Stimulated activated CD8-positive, alpha-beta memory T cell treated with anti-CD3 and anti-CD28 coated beads, Interleukin-15, amount 100 ng/mL, for 24 hours (primary cell): ENCODE data around the gene IFITM1.
"Not testable (repeated sequence)": the region's sequence is repeated elsewhere in the genome, so short reads cannot be mapped to it uniquely, and the experiment has no call there.

ENCODE experiments used
- DNase-seq: peaks from one replicate; pipeline ENCODE4 v3.0.0-alpha.2; 2020; ENCODE audit warnings: low read depth

The IFITM1 gene

GRCh38 chr11:293852-294661 lies 19.8 kb upstream of the IFITM1 start:
- DNase-seq: no peak

GRCh38 chr11:294780-295179 lies 19.1 kb upstream of the IFITM1 start:
- no peak for DNase-seq

- DNase-seq: no peak
Measured at GRCh38 chr11:295351-296170, 18.3 kb upstream of the IFITM1 start.

GRCh38 chr11:296171-297050 lies 17.4 kb upstream of the IFITM1 start:
- DNase-seq: no peak

- no peak for DNase-seq
Measured at GRCh38 chr11:297051-297585, 16.7 kb upstream of the IFITM1 start.

GRCh38 chr11:297586-298405 lies 16.0 kb upstream of the IFITM1 start:
- no peak for DNase-seq

GRCh38 chr11:298406-299065 lies 15.3 kb upstream of the IFITM1 start:
- no peak for DNase-seq

GRCh38 chr11:299081-299891 lies 14.6 kb upstream of the IFITM1 start, which contains the start of gene IFITM5:
IFITM5 (minus strand) TSS chr11:299526; CDS start chr11:299490, 36 bp downstream.
- DNase-seq: no peak

- no peak for DNase-seq
Measured at GRCh38 chr11:299951-300735, 13.7 kb upstream of the IFITM1 start.

GRCh38 chr11:303363-303762 lies 10.5 kb upstream of the IFITM1 start:
- DNase-seq: no peak

GRCh38 chr11:304061-304506 lies 9.8 kb upstream of the IFITM1 start:
- no peak for DNase-seq

GRCh38 chr11:304915-305843 lies 8.7 kb upstream of the IFITM1 start:
- no peak for DNase-seq

- no peak for DNase-seq
Measured at GRCh38 chr11:305844-306211, 8.0 kb upstream of the IFITM1 start.

- no peak for DNase-seq
Measured at GRCh38 chr11:306645-307371, 7.0 kb upstream of the IFITM1 start.

- not testable (repeated sequence) for DNase-seq
Measured at GRCh38 chr11:307766-308708, 5.8 kb upstream of the IFITM1 start, which contains the start of gene IFITM2. IFITM2 (plus strand) TSS chr11:307816; CDS start chr11:308193, 377 bp downstream.
